H1 (cell line): ENCODE results near the gene RPL18. TPM values are rescaled to one million over a fixed set of nuclear protein-coding genes. Genes with fewer than 3 reads are reported as not detected.

Source experiments
- CTCF ChIA-PET: fragments of 300-600 bp; sonication (Branson Sonifier 250); formaldehyde crosslinking; loops from one replicate; lab custom pipeline; 2021; ENCODE audit not compliant: partially characterized antibody; lab: Charles Lee
- POLR2A ChIA-PET: fragments of 300-600 bp; sonication (Branson Sonifier 250); formaldehyde crosslinking; loops from one replicate; lab custom pipeline; 2021; ENCODE audit warnings: inconsistent platforms; ENCODE audit not compliant: partially characterized antibody; lab: Charles Lee
- DNase-seq, 2 experiments: peaks; one replicate each; pipeline versions ENCODE4 v3.0.0 to v3.0.0-alpha.2; 2010 to 2022; ENCODE audit warnings: low spot score in 2 of 2, low read depth in 1 of 2, mixed read lengths in 1 of 2
- FAIRE-seq: peaks from 2 replicates; lab custom pipeline; 2011; peaks lifted over from hg19 to GRCh38; lab: Jason Lieb, UNC
- H2AFZ ChIP-seq: 2 replicates; pipeline ENCODE4 v1.8.1; 2012; ENCODE audit warnings: low read length, inconsistent platforms
- H2AK5ac ChIP-seq: 2 replicates; pipeline ENCODE4 v1.6.1; 2013; ENCODE audit warnings: low read depth, low read length
- H2BK120ac ChIP-seq: replicated peaks from 2 replicates; pipeline ENCODE3; 2013; ENCODE audit warnings: low read depth, low read length, inconsistent platforms
- H2BK12ac ChIP-seq: 2 replicates; pipeline ENCODE4 v1.6.1; 2013; ENCODE audit warnings: low read depth, low read length
- H2BK15ac ChIP-seq: 2 replicates; pipeline ENCODE4 v1.6.1; 2013; ENCODE audit warnings: low read length
- H2BK20ac ChIP-seq: 2 replicates; pipeline ENCODE4 v1.6.1; 2013; ENCODE audit warnings: low read length
- H2BK5ac ChIP-seq: 2 replicates; pipeline ENCODE4 v1.6.1; 2013; ENCODE audit warnings: low read depth, low read length
- H3K14ac ChIP-seq: 2 replicates; pipeline ENCODE4 v1.6.1; 2013; ENCODE audit warnings: inconsistent platforms; ENCODE audit not compliant: insufficient read length
- H3K18ac ChIP-seq: 2 replicates; pipeline ENCODE4 v1.6.1; 2013; ENCODE audit warnings: low read length; ENCODE audit errors: extremely low read depth
- H3K23ac ChIP-seq: 2 replicates; pipeline ENCODE4 v1.6.1; 2013; ENCODE audit warnings: inconsistent platforms; ENCODE audit not compliant: insufficient read length
- H3K23me2 ChIP-seq: 2 replicates; pipeline ENCODE4 v1.6.1; 2013; ENCODE audit warnings: low read depth, low read length
- H3K27ac ChIP-seq: 2 replicates; pipeline ENCODE4 v1.6.1; 2011; ENCODE audit warnings: low read depth, low read length, inconsistent platforms
- H3K27me3 ChIP-seq, 4 experiments: replicated peaks in 1 of 4; 1 replicate in 1 of 4; 2 replicates in 3 of 4; pipeline versions ENCODE4 v1.6.1 to v1.8.1; 2011 to 2013; ENCODE audit warnings: low read length in 3 of 4, mild to moderate bottlenecking in 3 of 4, inconsistent platforms in 2 of 4, mixed read lengths in 2 of 4, moderate library complexity in 1 of 4; ENCODE audit not compliant: control insufficient read depth in 3 of 4, insufficient read depth in 3 of 4; ENCODE audit errors: extremely low read depth in 1 of 4
- H3K36me3 ChIP-seq, 4 experiments: 2 replicates each; pipeline versions ENCODE4 v1.6.1 to v1.8.1; 2011 to 2013; ENCODE audit warnings: mild to moderate bottlenecking in 4 of 4, low read length in 3 of 4, moderate library complexity in 2 of 4, control low read depth in 1 of 4, inconsistent platforms in 1 of 4; ENCODE audit not compliant: insufficient read depth in 4 of 4, control insufficient read depth in 2 of 4
- H3K4ac ChIP-seq: replicated peaks from 2 replicates; pipeline ENCODE3; 2013; ENCODE audit warnings: low read length, low read depth, mixed read lengths, inconsistent platforms; ENCODE audit not compliant: insufficient read length
- H3K4me1 ChIP-seq, 4 experiments: replicated peaks in 1 of 4; 1 replicate in 1 of 4; 2 replicates in 3 of 4; pipeline versions ENCODE4 v1.6.1 to v1.8.1; 2011 to 2013; ENCODE audit warnings: low read length in 3 of 4, inconsistent platforms in 2 of 4, mixed read lengths in 1 of 4; ENCODE audit not compliant: insufficient read depth in 4 of 4, control insufficient read depth in 3 of 4
- H3K4me2 ChIP-seq, 2 experiments: 2 replicates each; pipeline versions ENCODE4 v1.6.1 to v1.8.1; 2011 to 2013; ENCODE audit warnings: low read depth in 2 of 2, low read length in 2 of 2, control low read depth in 1 of 2, inconsistent platforms in 1 of 2, mild to moderate bottlenecking in 1 of 2; ENCODE audit not compliant: insufficient read depth in 1 of 2
- H3K4me3 ChIP-seq, 4 experiments: fragments of 200-600, 300-600 bp in 1 of 4; sonication (generic), shearing (Covaris generic), sonication (Bioruptor Twin) in 1 of 4; 2 replicates each; pipeline versions ENCODE4 v1.5.1 to v1.8.1; 2011 to 2016; ENCODE audit warnings: low read length in 4 of 4, low read depth in 3 of 4, control low read depth in 2 of 4, inconsistent platforms in 2 of 4, mild to moderate bottlenecking in 2 of 4, mixed read lengths in 1 of 4, moderate library complexity in 1 of 4; ENCODE audit not compliant: insufficient read depth in 2 of 4; ENCODE audit errors: extremely low read depth in 1 of 4
- H3K56ac ChIP-seq: replicated peaks from 2 replicates; pipeline ENCODE3; 2013; ENCODE audit warnings: low read depth, mild to moderate bottlenecking, mixed read lengths, low read length, inconsistent platforms; ENCODE audit not compliant: insufficient read length
- H3K79me1 ChIP-seq: 2 replicates; pipeline ENCODE4 v1.6.1; 2013; ENCODE audit warnings: low read depth, low read length, control low read depth
- H3K79me2 ChIP-seq, 2 experiments: 2 replicates each; pipeline versions ENCODE4 v1.6.1 to v1.8.1; 2012 to 2013; ENCODE audit warnings: low read length in 2 of 2, mild to moderate bottlenecking in 2 of 2, inconsistent platforms in 1 of 2; ENCODE audit not compliant: insufficient read depth in 2 of 2, control insufficient read depth in 1 of 2
- H3K9ac ChIP-seq, 4 experiments: replicated peaks in 1 of 4; 1 replicate in 1 of 4; 2 replicates in 3 of 4; pipeline versions ENCODE4 v1.6.1 to v1.8.1; 2011 to 2013; ENCODE audit warnings: low read depth in 3 of 4, low read length in 3 of 4, control low read depth in 2 of 4, mild to moderate bottlenecking in 2 of 4, moderate library complexity in 2 of 4, inconsistent platforms in 1 of 4; ENCODE audit errors: extremely low read depth in 1 of 4
- H3K9me3 ChIP-seq, 2 experiments: 2 replicates each; pipeline versions ENCODE4 v1.6.1 to v1.8.1; 2012 to 2013; ENCODE audit warnings: mild to moderate bottlenecking in 2 of 2, moderate library complexity in 2 of 2, control low read depth in 1 of 2, inconsistent platforms in 1 of 2, low read depth in 1 of 2, low read length in 1 of 2, mixed read lengths in 1 of 2; ENCODE audit not compliant: insufficient read depth in 2 of 2
- H4K20me1 ChIP-seq, 2 experiments: replicated peaks in 1 of 2; 2 replicates each; pipeline versions ENCODE3 to v1.8.1; 2011 to 2013; ENCODE audit warnings: inconsistent platforms in 2 of 2, low read length in 2 of 2, mild to moderate bottlenecking in 1 of 2; ENCODE audit not compliant: insufficient read depth in 2 of 2, control insufficient read depth in 1 of 2
- H4K5ac ChIP-seq: 2 replicates; pipeline ENCODE4 v1.6.1; 2013; ENCODE audit warnings: low read length, low read depth, mixed read lengths, inconsistent platforms; ENCODE audit not compliant: insufficient read length
- H4K8ac ChIP-seq: 2 replicates; pipeline ENCODE4 v1.8.0; 2013; ENCODE audit warnings: mild to moderate bottlenecking, moderate library complexity, low read length, inconsistent platforms; ENCODE audit not compliant: insufficient read depth; ENCODE audit errors: extremely low read depth
- H4K91ac ChIP-seq: replicated peaks from 2 replicates; pipeline ENCODE3; 2013; ENCODE audit warnings: low read length, mixed read lengths, inconsistent platforms; ENCODE audit not compliant: insufficient read length
- CREB1 ChIP-seq: IDR thresholded peaks from 2 replicates; pipeline ENCODE4 v1.6.1; 2012; ENCODE audit warnings: inconsistent platforms
- GABPA ChIP-seq: IDR thresholded peaks from 2 replicates; pipeline ENCODE4 v1.6.1; 2011; ENCODE audit warnings: mild to moderate bottlenecking, low read length, moderate library complexity, borderline replicate concordance; ENCODE audit not compliant: insufficient read depth
- JUN ChIP-seq: IDR thresholded peaks from 2 replicates; pipeline ENCODE4 v1.6.1; 2011; ENCODE audit warnings: low read depth, mild to moderate bottlenecking, improper control_type of control experiment, low read length
- NANOG ChIP-seq: IDR thresholded peaks from 2 replicates; pipeline ENCODE4 v1.6.1; 2011; ENCODE audit warnings: low read length, low read depth, mild to moderate bottlenecking, inconsistent platforms; ENCODE audit not compliant: insufficient read depth, poor library complexity, severe bottlenecking
- POLR2A ChIP-seq, 2 experiments: IDR thresholded peaks; 1 replicate in 1 of 2; 2 replicates in 1 of 2; pipeline ENCODE4 v1.6.1; 2011; ENCODE audit warnings: low read depth in 2 of 2, low read length in 2 of 2, mild to moderate bottlenecking in 2 of 2; ENCODE audit errors: control extremely low read depth in 1 of 2
- SAP30 ChIP-seq: fragments of 300-600 bp; sonication (generic); IDR thresholded peaks from 2 replicates; pipeline ENCODE4 v1.7.1; 2012; ENCODE audit warnings: low read length, moderate library complexity, mild to moderate bottlenecking, inconsistent platforms; ENCODE audit not compliant: insufficient read depth, insufficient replicate concordance
- SRF ChIP-seq: IDR thresholded peaks from 2 replicates; pipeline ENCODE4 v1.6.1; 2011; ENCODE audit warnings: mild to moderate bottlenecking, low read depth, low read length, moderate library complexity
- TBP ChIP-seq: IDR thresholded peaks from 2 replicates; pipeline ENCODE4 v1.6.1; 2011; ENCODE audit warnings: low read depth, low read length, improper control_type of control experiment
- WGBS, 2 experiments: shearing (Covaris generic) in 1 of 2; methylation state at CpG; one replicate each; pipeline versions ENCODE4 v1.1.6 to v1.1.7; 2013 to 2015; ENCODE audit warnings: low lambda C conversion rate in 2 of 2, mixed read lengths in 2 of 2, inconsistent platforms in 1 of 2, low coverage in 1 of 2, missing lambda C conversion rate in 1 of 2; ENCODE audit not compliant: insufficient replicate concordance in 2 of 2, insufficient coverage in 1 of 2, insufficient read length in 1 of 2; ENCODE audit errors: extremely low coverage in 1 of 2, missing lambda C conversion rate in 1 of 2; 5-methylcytosine and 5-hydroxymethylcytosine counted together
- polyA plus RNA-seq, 7 experiments: library from polyadenylated mRNA; depleted of rRNA in 3 of 7; stranded (reverse) in 5 of 7; unstranded in 2 of 7; fragments of >200 nt in 5 of 7; fragments of 200-250 nt in 2 of 7; gene quantifications; 1 replicate in 5 of 7; 2 replicates in 1 of 7; 4 replicates in 1 of 7; pipeline versions ENCODE4 v1.2.1 to v1.2.3, GENCODE V29; 2011 to 2013; ENCODE audit warnings: missing spikeins in 2 of 7, mixed read lengths in 2 of 7
- total RNA-seq: library from RNA; stranded (reverse); fragmentation: NEBNext Ultra II Directional; extraction: Animal tissue kit (Norgen Biotek cat#: 25700); gene quantifications from 2 replicates; pipeline ENCODE4 v1.2.1, GENCODE V29; 2021
- TF ChIP-seq, protein P1 (sequence below): IDR thresholded peaks from 2 replicates; pipeline ENCODE4 v1.6.1; 2012; ENCODE audit warnings: low read length, inconsistent platforms
- TF ChIP-seq, protein P2 (sequence below): IDR thresholded peaks from 2 replicates; pipeline ENCODE4 v1.6.1; 2011; ENCODE audit warnings: low read depth, mild to moderate bottlenecking, low read length; ENCODE audit not compliant: insufficient read depth
- TF ChIP-seq, protein P3 (sequence below): IDR thresholded peaks from 2 replicates; pipeline ENCODE4 v1.6.1; 2012; ENCODE audit warnings: inconsistent platforms

Gene RPL18
- total and polyA plus RNA-seq, 2 of the 8 experiments (the other 6 are each of a cell fraction or from before 2014, with no cell fraction given), result 1,669 to 2,789 TPM

DNA sequence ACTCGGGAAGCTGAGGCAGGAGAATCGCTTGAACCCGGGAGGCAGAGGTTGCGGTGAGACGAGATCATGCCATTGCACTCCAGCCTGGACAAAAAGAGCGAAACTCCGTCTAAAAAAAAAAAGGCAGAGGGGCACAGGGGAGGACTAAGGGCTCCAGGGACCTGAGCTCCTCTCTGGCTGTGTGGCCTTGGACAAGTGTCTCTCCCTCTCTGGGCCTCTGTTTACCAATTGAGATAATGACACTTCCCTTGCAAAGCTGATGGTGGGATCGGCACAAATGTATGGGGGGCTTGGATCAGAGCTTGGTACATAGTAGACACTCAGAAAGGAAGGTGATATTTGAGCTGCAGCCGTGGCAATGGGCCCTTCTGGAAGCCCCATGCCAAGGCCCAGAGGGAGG is 23.8 kb downstream of the RPL18 start:
- ChIA-PET CTCF (interaction anchor here (0.9 to 16.8 kb wide), 5 partner anchors 9 to 89 kb away, joined by 6 to 353 read pairs (median 16); partner anchors contain the start of gene SPACA4), POLR2A (interaction anchor here (0.9 to 16.9 kb wide), 8 partner anchors 10 to 115 kb away, joined by 3 to 175 read pairs (median 5); partner anchors contain the start of genes FAM83E, RPL18, SPACA4 and SPHK2)
- Histone ChIP-seq H3K4me3 (no peak overlapping the region), H3K9ac (no peak overlapping the region), H3K27me3 (0 out of 7 replicates have a peak, but pooled peaks cover 0 to 3% (median 0%) of the 10 kb centered on the region in 4 experiments), H4K91ac (no peak overlapping the region), H4K20me1 (peaks cover 0 to 2% of the 10 kb centered on the region in 2 experiments), H3K4me2 (no peak overlapping the region), H3K14ac (no peak overlapping the region), H2AK5ac (no peak overlapping the region), H3K56ac (no peak overlapping the region), H3K79me1 (no peaks in the 10 kb centered on the region), H3K18ac (no peak overlapping the region), H3K79me2 (no peaks in the 10 kb centered on the region), H3K27ac (no peak overlapping the region), H2AFZ (no peak overlapping the region), H2BK5ac (no peak overlapping the region), H2BK120ac (no peak overlapping the region), H2BK15ac (no peak overlapping the region), H2BK20ac (no peak overlapping the region), H3K9me3 (no peaks in the 10 kb centered on the region), H3K23me2 (no peaks in the 10 kb centered on the region; the same call in 1 of the 2 replicates), H3K4ac (no peak overlapping the region), H2BK12ac (no peak overlapping the region), H3K4me1 (no peaks in the 10 kb centered on the region)
- FAIRE-seq (no peak), DNase-seq (no peak)
- no peak for TF ChIP-seq POLR2A (IDR thresholded peaks at IDR 0.05; ENCODE audit: control extremely low read depth in 1 of 2, low read depth in 2 of 2, low read length in 2 of 2)
- TF ChIP-seq, protein P1, sequence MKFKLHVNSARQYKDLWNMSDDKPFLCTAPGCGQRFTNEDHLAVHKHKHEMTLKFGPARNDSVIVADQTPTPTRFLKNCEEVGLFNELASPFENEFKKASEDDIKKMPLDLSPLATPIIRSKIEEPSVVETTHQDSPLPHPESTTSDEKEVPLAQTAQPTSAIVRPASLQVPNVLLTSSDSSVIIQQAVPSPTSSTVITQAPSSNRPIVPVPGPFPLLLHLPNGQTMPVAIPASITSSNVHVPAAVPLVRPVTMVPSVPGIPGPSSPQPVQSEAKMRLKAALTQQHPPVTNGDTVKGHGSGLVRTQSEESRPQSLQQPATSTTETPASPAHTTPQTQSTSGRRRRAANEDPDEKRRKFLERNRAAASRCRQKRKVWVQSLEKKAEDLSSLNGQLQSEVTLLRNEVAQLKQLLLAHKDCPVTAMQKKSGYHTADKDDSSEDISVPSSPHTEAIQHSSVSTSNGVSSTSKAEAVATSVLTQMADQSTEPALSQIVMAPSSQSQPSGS, result no peak
- TF ChIP-seq NANOG, result no peak
- no peak for TF ChIP-seq GABPA
- no peak for TF ChIP-seq JUN
- TF ChIP-seq TBP, result no peak
- no peak for TF ChIP-seq SAP30
- TF ChIP-seq, protein P2, sequence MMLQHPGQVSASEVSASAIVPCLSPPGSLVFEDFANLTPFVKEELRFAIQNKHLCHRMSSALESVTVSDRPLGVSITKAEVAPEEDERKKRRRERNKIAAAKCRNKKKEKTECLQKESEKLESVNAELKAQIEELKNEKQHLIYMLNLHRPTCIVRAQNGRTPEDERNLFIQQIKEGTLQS, result no peak
- TF ChIP-seq SRF, result no peak
- TF ChIP-seq CREB1, result no peak
- TF ChIP-seq, protein P3, sequence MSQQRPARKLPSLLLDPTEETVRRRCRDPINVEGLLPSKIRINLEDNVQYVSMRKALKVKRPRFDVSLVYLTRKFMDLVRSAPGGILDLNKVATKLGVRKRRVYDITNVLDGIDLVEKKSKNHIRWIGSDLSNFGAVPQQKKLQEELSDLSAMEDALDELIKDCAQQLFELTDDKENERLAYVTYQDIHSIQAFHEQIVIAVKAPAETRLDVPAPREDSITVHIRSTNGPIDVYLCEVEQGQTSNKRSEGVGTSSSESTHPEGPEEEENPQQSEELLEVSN, result no peak
- TF ChIP-seq, all 59 proteins: peak for 0
- H3K36me3 ChIP-seq, result no peaks in the 10 kb centered on the region
- no peak overlapping the region for H4K8ac ChIP-seq
- WGBS, 2 experiments, result 83% methylated on average over 9 of the region's 9 CpGs; no CpG with 5 or more reads in 1 of the 2 experiments
- no peak overlapping the region for H4K5ac ChIP-seq
- H3K23ac ChIP-seq, result no peak overlapping the region
